Measurements from ENCODE around the gene DHCR24.

- TF ChIP-seq POLR2A (IDR thresholded peaks at IDR 0.05; ENCODE audit: low read depth, low read length): no peak
- no peak for TF ChIP-seq POLR2AphosphoS5 (IDR thresholded peaks at IDR 0.05; ENCODE audit: insufficient read depth, low read depth, low read length)
- no peak for TF ChIP-seq EZH2 (IDR thresholded peaks at IDR 0.05; ENCODE audit: borderline replicate concordance, low read depth, low read length, severe bottlenecking)
- no peak for TF ChIP-seq CTCF (IDR thresholded peaks at IDR 0.05; ENCODE audit: extremely low read depth in 1 of 2, insufficient read depth in 1 of 2, low read depth in 1 of 2, low read length in 2 of 2)
- TF ChIP-seq JUN (IDR thresholded peaks at IDR 0.05; ENCODE audit: borderline replicate concordance, insufficient read depth, insufficient read length, low read depth): no peak
- TF ChIP-seq MAX (IDR thresholded peaks at IDR 0.05; ENCODE audit: insufficient read depth, insufficient read length): no peak
These were observed 67.8 kb downstream of the DHCR24 start for GRCh38 chr1:54819195-54819536.

All from endothelial cell of umbilical vein (primary cell).